K562 (cell line): Measurements from ENCODE around the gene CITED2. TPM values are rescaled to one million over a fixed set of nuclear protein-coding genes. Genes with fewer than 3 reads are reported as not detected.

ENCODE experiments used
- BCL6 ChIP-seq: fragments of 250-450 bp; sonication (Bioruptor Pico); IDR thresholded peaks from 2 replicates; pipeline ENCODE4 v1.4.0; 2020
- CLOCK ChIP-seq: fragments of 250-450 bp; sonication (Bioruptor Pico); IDR thresholded peaks from 2 replicates; pipeline ENCODE4 v1.4.0; 2020; ENCODE audit warnings: mild to moderate bottlenecking, moderate library complexity, borderline replicate concordance
- E2F3 ChIP-seq: fragments of 250-450 bp; sonication (Bioruptor Pico); IDR thresholded peaks from 2 replicates; pipeline ENCODE4 v1.4.0; 2020; ENCODE audit warnings: mild to moderate bottlenecking
- FOXK1 ChIP-seq: sonication (generic); formaldehyde crosslinking; IDR thresholded peaks from 2 replicates; pipeline ENCODE4 v1.8.0; 2022; ENCODE audit warnings: missing genetic modification reagents, mild to moderate bottlenecking, borderline replicate concordance
- HCFC1 ChIP-seq: IDR thresholded peaks from 2 replicates; pipeline ENCODE4 v1.6.1; 2012; ENCODE audit warnings: low read depth, low read length, improper control_type of control experiment
- IFI16 ChIP-seq: fragments of 250-450 bp; sonication (Bioruptor Pico); IDR thresholded peaks from 2 replicates; pipeline ENCODE4 v2.1.2; 2022; ENCODE audit warnings: mild to moderate bottlenecking, inconsistent platforms
- LARP7 ChIP-seq: fragments of 450-650 bp; IDR thresholded peaks from 2 replicates; pipeline ENCODE4 v1.6.1; 2016
- LEF1 ChIP-seq: fragments of 450-650 bp; IDR thresholded peaks from 2 replicates; pipeline ENCODE4 v1.6.1; 2016; ENCODE audit warnings: mild to moderate bottlenecking
- NBN ChIP-seq: fragments of 450-650 bp; IDR thresholded peaks from 2 replicates; pipeline ENCODE4 v1.6.1; 2016; ENCODE audit warnings: low read depth, mild to moderate bottlenecking
- SP1 ChIP-seq: sonication (generic); formaldehyde crosslinking; IDR thresholded peaks from 2 replicates; pipeline ENCODE4 v1.8.1; 2022; ENCODE audit warnings: mild to moderate bottlenecking, missing genetic modification reagents
- SRSF7 ChIP-seq: fragments of 200-400 bp; formaldehyde crosslinking; optimal IDR thresholded peaks from 2 replicates; pipeline ENCODE3; 2017; ENCODE audit warnings: mild to moderate bottlenecking, low read depth, low read length
- THAP12 ChIP-seq: fragments of 250-450 bp; sonication (Bioruptor Pico); IDR thresholded peaks from 2 replicates; pipeline ENCODE4 v1.9.0; 2021; ENCODE audit warnings: mild to moderate bottlenecking, inconsistent platforms
- ZFP91 ChIP-seq: sonication (generic); formaldehyde crosslinking; IDR thresholded peaks from 2 replicates; pipeline ENCODE4 v1.8.0; 2022; ENCODE audit warnings: mild to moderate bottlenecking, missing genetic modification reagents
- ZMIZ1 ChIP-seq, 2 experiments: fragments of 150-350 bp in 1 of 2; IDR thresholded peaks; 2 replicates each; pipeline ENCODE4 v1.6.1; 2012 to 2016; ENCODE audit warnings: low read depth in 2 of 2, low read length in 2 of 2, mild to moderate bottlenecking in 1 of 2, moderate library complexity in 1 of 2
- ZNF121 ChIP-seq: sonication (generic); formaldehyde crosslinking; conservative IDR thresholded peaks from 2 replicates; pipeline ENCODE4 v1.8.0; 2022; ENCODE audit warnings: missing genetic modification reagents
- ZNF512 ChIP-seq: IDR thresholded peaks from 2 replicates; pipeline ENCODE4 v1.6.1; 2016; ENCODE audit warnings: missing genetic modification characterization, missing compliant biosample characterization
- polyA plus RNA-seq, 8 experiments: library from polyadenylated mRNA; depleted of rRNA in 4 of 8; stranded (reverse) in 5 of 8; unstranded in 3 of 8; fragments of >200 nt; fragmentation: Nextera tagmentation in 2 of 8; fragmentation: Illumina TruSeq in 1 of 8; extraction: Ambion mirVana in 2 of 8; extraction: Trizol in 1 of 8; gene quantifications; 2 replicates each; pipeline versions ENCODE4 v1.2.1 to v1.2.3, GENCODE V29; 2011 to 2014; ENCODE audit warnings: inconsistent platforms in 1 of 8, missing spikeins in 1 of 8
- total RNA-seq, 7 experiments: library from RNA; depleted of rRNA in 6 of 7; stranded (reverse); fragments of >200 nt in 6 of 7; fragmentation: Illumina TruSeq in 2 of 7; extraction: Trizol in 2 of 7; gene quantifications; 2 replicates each; pipeline versions ENCODE4 v1.2.1 to v1.2.3, GENCODE V29; 2011 to 2021; ENCODE audit warnings: low replicate concordance in 1 of 7

Gene CITED2
- total and polyA plus RNA-seq, 9 of the 15 experiments (the other 6 are each of a cell fraction or from before 2014, with no cell fraction given) = 0.21 to 86.1 (median 17.5) TPM

GRCh38 chr6:139375226-139376016 lies 973 bp upstream of the CITED2 start (continued):
- no peak for TF ChIP-seq ZNF512 (tag)
- no peak for TF ChIP-seq ZNF121 (CRISPR knock-in tag)
- no peak for TF ChIP-seq IFI16 (CRISPR knock-in tag)
- peak; percentile 15 for TF ChIP-seq E2F3 (CRISPR knock-in tag)
- no peak for TF ChIP-seq LARP7
- TF ChIP-seq BCL6 = no peak
- TF ChIP-seq THAP12 (CRISPR knock-in tag) = no peak
- no peak for TF ChIP-seq SRSF7
- peak; percentile 66; the same call in 1 of the 2 replicates for TF ChIP-seq FOXK1 (CRISPR knock-in tag)
- peak in 1 of 2 experiments; percentile 29; a peak in 1 of 4 replicates for TF ChIP-seq ZMIZ1 (IDR thresholded peaks at IDR 0.05; ENCODE audit: low read depth in 2 of 2, low read length in 2 of 2)
- TF ChIP-seq HCFC1 = no peak; the same call in 1 of the 2 replicates
- TF ChIP-seq ZFP91 = peak; percentile 73
- peak; percentile 79 for TF ChIP-seq NBN
- TF ChIP-seq LEF1 = peak; percentile 50; the same call in 1 of the 2 replicates
- no peak for TF ChIP-seq CLOCK
- peak; percentile 69; the same call in 1 of the 2 replicates for TF ChIP-seq SP1
